Astrocyte (in vitro differentiated cells and primary cell): Measurements from ENCODE around the gene ADCY2. TPM values are rescaled to one million over a fixed set of nuclear protein-coding genes. Genes with fewer than 3 reads are reported as not detected.
A peak's percentile ranks its signal among the peaks of the same experiment; 100 is the strongest.

ENCODE experiments used
- DNase-seq: peaks from one replicate; pipeline ENCODE4 v3.0.0-alpha.2; 2010; ENCODE audit warnings: low read depth
- FAIRE-seq: peaks from 2 replicates; lab custom pipeline; 2011; peaks lifted over from hg19 to GRCh38; lab: Jason Lieb, UNC
- H2AFZ ChIP-seq: 2 replicates; pipeline ENCODE4 v1.6.0; 2012; ENCODE audit warnings: low read depth, low read length, inconsistent platforms
- H3K27ac ChIP-seq: 2 replicates; pipeline ENCODE4 v1.5.1; 2011; ENCODE audit warnings: low read depth, low read length, inconsistent platforms
- H3K27me3 ChIP-seq: 2 replicates; pipeline ENCODE4 v1.6.0; 2011; ENCODE audit warnings: low read length, inconsistent platforms; ENCODE audit not compliant: insufficient read depth
- H3K36me3 ChIP-seq: 2 replicates; pipeline ENCODE4 v1.5.1; 2011; ENCODE audit warnings: low read length, inconsistent platforms; ENCODE audit not compliant: insufficient read depth
- H3K4me1 ChIP-seq: 2 replicates; pipeline ENCODE4 v1.5.1; 2011; ENCODE audit warnings: low read length, inconsistent platforms; ENCODE audit not compliant: insufficient read depth
- H3K4me2 ChIP-seq: 2 replicates; pipeline ENCODE4 v1.6.0; 2012; ENCODE audit warnings: low read length, inconsistent platforms
- H3K4me3 ChIP-seq: 2 replicates; pipeline ENCODE4 v1.5.1; 2011; ENCODE audit warnings: low read depth, mild to moderate bottlenecking, low read length, inconsistent platforms; ENCODE audit not compliant: insufficient read depth
- H3K79me2 ChIP-seq: 2 replicates; pipeline ENCODE4 v1.6.0; 2012; ENCODE audit warnings: mild to moderate bottlenecking, low read length, inconsistent platforms; ENCODE audit not compliant: insufficient read depth
- H3K9ac ChIP-seq: 2 replicates; pipeline ENCODE4 v1.6.0; 2012; ENCODE audit warnings: mild to moderate bottlenecking, low read length, inconsistent platforms
- H3K9me3 ChIP-seq: 2 replicates; pipeline ENCODE4 v1.5.1; 2012; ENCODE audit warnings: low read depth, mild to moderate bottlenecking, low read length, inconsistent platforms; ENCODE audit not compliant: insufficient read depth
- H4K20me1 ChIP-seq: 2 replicates; pipeline ENCODE4 v1.6.0; 2012; ENCODE audit warnings: low read length, inconsistent platforms; ENCODE audit not compliant: insufficient read depth
- H3K27ac Mint-ChIP-seq: one replicate; pipeline ENCODE4 v1.8.0; 2021; ENCODE audit warnings: mild to moderate bottlenecking, mixed read lengths; ENCODE audit not compliant: unreplicated experiment
- H3K27me3 Mint-ChIP-seq: one replicate; pipeline ENCODE4 v1.8.0; 2021; ENCODE audit warnings: low read depth, mixed read lengths; ENCODE audit not compliant: unreplicated experiment
- H3K36me3 Mint-ChIP-seq: one replicate; pipeline ENCODE4 v1.8.0; 2021; ENCODE audit warnings: low read depth, mixed read lengths; ENCODE audit not compliant: unreplicated experiment
- H3K4me1 Mint-ChIP-seq: one replicate; pipeline ENCODE4 v1.8.0; 2021; ENCODE audit warnings: low read depth, mixed read lengths; ENCODE audit not compliant: unreplicated experiment
- H3K4me3 Mint-ChIP-seq: one replicate; pipeline ENCODE4 v1.8.0; 2021; ENCODE audit warnings: mild to moderate bottlenecking, moderate library complexity, mixed read lengths; ENCODE audit not compliant: unreplicated experiment
- H3K9me3 Mint-ChIP-seq: one replicate; pipeline ENCODE4 v1.8.0; 2021; ENCODE audit warnings: mild to moderate bottlenecking, mixed read lengths; ENCODE audit not compliant: unreplicated experiment
- EZH2 ChIP-seq: IDR thresholded peaks from 2 replicates; pipeline ENCODE4 v1.6.1; 2012; ENCODE audit warnings: mild to moderate bottlenecking, low read length, inconsistent platforms; ENCODE audit not compliant: insufficient read depth
- total RNA-seq: library from RNA; stranded (reverse); gene quantifications from 2 replicates; pipeline ENCODE4 v1.2.1, GENCODE V29; 2021
- TF ChIP-seq, protein P1 (sequence below): IDR thresholded peaks from 2 replicates; pipeline ENCODE4 v1.5.1; 2011; ENCODE audit warnings: low read depth, mild to moderate bottlenecking, inconsistent platforms, low read length, moderate library complexity; ENCODE audit not compliant: insufficient read depth

The ADCY2 gene
- total RNA-seq, 1 donor from 2014 or later: 5.7 TPM

DNA sequence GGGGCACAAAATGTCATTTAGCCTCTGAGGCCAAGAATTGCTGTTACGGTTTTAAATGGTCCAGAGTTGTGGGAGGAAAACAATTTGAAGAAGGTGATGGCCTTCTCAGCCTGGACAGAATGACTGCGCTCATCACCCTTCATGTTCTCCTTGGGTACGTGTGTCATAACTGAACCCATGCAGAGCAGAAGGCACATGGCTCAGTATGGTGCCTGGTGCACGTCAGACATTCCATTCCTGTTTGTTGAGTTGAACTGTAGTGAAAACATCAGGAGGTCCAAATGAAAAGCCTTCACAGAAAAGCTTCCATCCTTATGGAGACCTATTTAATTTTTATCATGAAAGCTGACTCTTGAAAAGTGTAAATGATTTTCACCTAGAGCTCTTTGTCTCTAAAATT is 321.8 kb downstream of the ADCY2 start:
- Histone ChIP-seq H2AFZ (no peak overlapping the region), H3K4me2 (no peak overlapping the region), H3K79me2 (no peaks in the 10 kb centered on the region), H3K4me3 (no peak overlapping the region), H3K36me3 (no peaks in the 10 kb centered on the region), H3K27me3 (no peaks in the 10 kb centered on the region), H3K9ac (no peak overlapping the region), H3K9me3 (no peaks in the 10 kb centered on the region), H3K4me1 (peaks cover 6% of the 10 kb centered on the region), H3K27ac (peak overlapping the region; percentile 27), H4K20me1 (no peaks in the 10 kb centered on the region)
- H3K4me3 Mint-ChIP-seq: no peak overlapping the region
- H3K9me3 Mint-ChIP-seq: no peaks in the 10 kb centered on the region
- peaks cover 15% of the 10 kb centered on the region for H3K4me1 Mint-ChIP-seq
- H3K36me3 Mint-ChIP-seq: peaks cover 4% of the 10 kb centered on the region
- FAIRE-seq: no peak
- H3K27me3 Mint-ChIP-seq: no peaks in the 10 kb centered on the region
- DNase-seq: peak; percentile 25
- no peak overlapping the region for H3K27ac Mint-ChIP-seq
- TF ChIP-seq, protein P1, sequence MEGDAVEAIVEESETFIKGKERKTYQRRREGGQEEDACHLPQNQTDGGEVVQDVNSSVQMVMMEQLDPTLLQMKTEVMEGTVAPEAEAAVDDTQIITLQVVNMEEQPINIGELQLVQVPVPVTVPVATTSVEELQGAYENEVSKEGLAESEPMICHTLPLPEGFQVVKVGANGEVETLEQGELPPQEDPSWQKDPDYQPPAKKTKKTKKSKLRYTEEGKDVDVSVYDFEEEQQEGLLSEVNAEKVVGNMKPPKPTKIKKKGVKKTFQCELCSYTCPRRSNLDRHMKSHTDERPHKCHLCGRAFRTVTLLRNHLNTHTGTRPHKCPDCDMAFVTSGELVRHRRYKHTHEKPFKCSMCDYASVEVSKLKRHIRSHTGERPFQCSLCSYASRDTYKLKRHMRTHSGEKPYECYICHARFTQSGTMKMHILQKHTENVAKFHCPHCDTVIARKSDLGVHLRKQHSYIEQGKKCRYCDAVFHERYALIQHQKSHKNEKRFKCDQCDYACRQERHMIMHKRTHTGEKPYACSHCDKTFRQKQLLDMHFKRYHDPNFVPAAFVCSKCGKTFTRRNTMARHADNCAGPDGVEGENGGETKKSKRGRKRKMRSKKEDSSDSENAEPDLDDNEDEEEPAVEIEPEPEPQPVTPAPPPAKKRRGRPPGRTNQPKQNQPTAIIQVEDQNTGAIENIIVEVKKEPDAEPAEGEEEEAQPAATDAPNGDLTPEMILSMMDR: no peak
- TF ChIP-seq EZH2: no peak

DNA sequence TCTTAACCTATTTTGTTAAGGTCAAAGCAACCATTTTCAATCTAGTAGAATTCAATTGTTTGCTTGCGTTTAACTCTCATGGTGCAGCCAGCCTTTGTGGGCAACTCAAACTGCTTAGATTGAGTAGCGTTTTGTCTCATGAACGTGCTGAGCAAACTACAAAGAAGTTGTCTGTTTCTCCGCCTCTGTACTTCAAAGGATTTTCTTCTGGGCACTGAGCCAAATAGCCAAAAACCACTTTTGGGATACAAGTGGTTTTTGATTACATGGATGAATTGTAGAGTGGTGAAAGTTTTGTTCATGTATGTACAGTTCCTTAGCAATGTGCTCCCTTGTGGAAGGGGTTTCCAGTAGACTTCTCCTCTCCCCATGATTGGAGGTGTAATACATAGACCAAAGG is 332.1 kb downstream of the ADCY2 start:
- H2AFZ ChIP-seq: no peak overlapping the region
- Mint-ChIP-seq H3K27me3 (no peaks in the 10 kb centered on the region), H3K36me3 (no peaks in the 10 kb centered on the region), H3K9me3 (no peaks in the 10 kb centered on the region), H3K4me1 (peaks cover 3% of the 10 kb centered on the region), H3K27ac (no peak overlapping the region), H3K4me3 (no peak overlapping the region)
- no peaks in the 10 kb centered on the region for H4K20me1 ChIP-seq
- no peak overlapping the region for H3K9ac ChIP-seq
- H3K9me3 ChIP-seq: no peaks in the 10 kb centered on the region
- H3K27ac ChIP-seq: no peak overlapping the region
- TF ChIP-seq, protein P1: no peak
- FAIRE-seq: no peak
- DNase-seq: no peak
- no peak overlapping the region for H3K4me2 ChIP-seq
- H3K27me3 ChIP-seq: no peaks in the 10 kb centered on the region
- no peak overlapping the region for H3K4me3 ChIP-seq
- H3K36me3 ChIP-seq: no peaks in the 10 kb centered on the region
- no peaks in the 10 kb centered on the region for H3K4me1 ChIP-seq
- H3K79me2 ChIP-seq: no peaks in the 10 kb centered on the region

DNA sequence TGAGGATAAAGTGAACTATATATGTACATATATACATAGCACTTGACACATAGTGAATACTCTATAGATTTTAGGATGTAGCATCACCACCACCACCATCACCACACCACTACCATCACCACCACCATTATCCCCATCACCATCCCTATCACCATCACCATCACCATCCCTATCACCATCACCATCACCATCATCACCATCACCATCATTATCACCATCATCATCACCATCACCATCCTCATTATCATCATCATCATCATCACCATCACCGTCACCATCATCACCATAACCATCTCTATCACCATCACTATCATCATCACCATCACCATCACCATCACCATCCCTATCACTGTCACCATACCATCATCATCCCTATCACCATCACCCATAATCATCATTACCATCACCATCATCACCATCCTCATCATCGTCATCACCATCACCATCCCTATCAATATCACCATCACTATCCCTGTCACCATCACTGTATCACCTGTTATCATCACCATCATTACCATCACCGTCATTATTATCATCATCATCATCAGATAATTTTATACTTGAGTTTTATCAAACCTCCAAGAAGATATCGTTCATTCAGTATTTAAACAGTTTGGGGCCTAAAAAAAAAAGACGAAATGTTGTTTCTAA is 345.6 kb downstream of the ADCY2 start:
- TF ChIP-seq, protein P1: no peak
- Histone ChIP-seq H3K9ac (no peak overlapping the region), H3K79me2 (no peaks in the 10 kb centered on the region), H3K4me1 (no peaks in the 10 kb centered on the region), H2AFZ (no peak overlapping the region), H3K4me2 (no peak overlapping the region), H3K36me3 (no peaks in the 10 kb centered on the region), H3K27ac (no peak overlapping the region), H3K27me3 (no peaks in the 10 kb centered on the region), H3K4me3 (no peak overlapping the region), H4K20me1 (no peaks in the 10 kb centered on the region), H3K9me3 (no peaks in the 10 kb centered on the region)
- Mint-ChIP-seq H3K4me3 (no peak overlapping the region), H3K27me3 (no peaks in the 10 kb centered on the region), H3K9me3 (no peaks in the 10 kb centered on the region), H3K36me3 (no peaks in the 10 kb centered on the region), H3K4me1 (peaks cover 9% of the 10 kb centered on the region), H3K27ac (no peak overlapping the region)
- FAIRE-seq: no peak
- DNase-seq: no peak
